Neural progenitor cell (in vitro differentiated cells): ENCODE results near the gene DYNLT2.

ENCODE experiments used
- CTCF ChIP-seq: fragments of 200-600 bp; sonication (generic); IDR thresholded peaks from 2 replicates; pipeline ENCODE4 v1.5.1; 2017; ENCODE audit warnings: antibody characterized with exemption, mild to moderate bottlenecking
- EZH2 ChIP-seq: fragments of 200-600 bp; sonication (generic); IDR thresholded peaks from 2 replicates; pipeline ENCODE4 v1.6.1; 2017; ENCODE audit warnings: antibody characterized with exemption, mild to moderate bottlenecking, moderate library complexity
- EZH2phosphoT487 ChIP-seq: fragments of 200-600 bp; sonication (generic); IDR thresholded peaks from 2 replicates; pipeline ENCODE4 v1.6.1; 2017; ENCODE audit warnings: antibody characterized with exemption

GRCh38 chr6:169720207-169720855 lies 31.0 kb downstream of the DYNLT2 start:
- TF ChIP-seq EZH2 (no peak), CTCF (no peak), EZH2phosphoT487 (no peak)
